ENCODE data around the gene MRPS21.
"Not testable (repeated sequence)": the region's sequence is repeated elsewhere in the genome, so short reads cannot be mapped to it uniquely, and the experiment has no call there.

DNA sequence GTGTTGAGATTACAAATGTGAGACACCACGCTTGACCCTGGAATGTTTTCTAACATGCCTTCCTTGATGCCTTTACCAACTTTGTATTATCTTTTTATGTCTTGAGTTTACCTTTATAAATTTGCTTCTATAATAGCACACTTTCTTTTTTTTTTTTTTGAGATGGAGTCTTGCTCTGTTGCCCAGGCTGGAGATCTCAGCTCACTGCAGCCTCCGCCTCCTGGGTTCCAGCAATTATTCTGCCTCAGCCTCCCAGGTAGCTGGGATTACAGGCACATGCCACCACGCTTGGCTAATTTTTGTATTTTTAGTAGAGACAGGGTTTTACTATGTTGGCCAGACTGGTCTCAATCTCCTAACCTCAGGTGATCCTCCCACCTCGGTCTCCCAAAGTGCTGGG lies 21.0 kb downstream of the MRPS21 start:
- TF ChIP-seq, protein P1, sequence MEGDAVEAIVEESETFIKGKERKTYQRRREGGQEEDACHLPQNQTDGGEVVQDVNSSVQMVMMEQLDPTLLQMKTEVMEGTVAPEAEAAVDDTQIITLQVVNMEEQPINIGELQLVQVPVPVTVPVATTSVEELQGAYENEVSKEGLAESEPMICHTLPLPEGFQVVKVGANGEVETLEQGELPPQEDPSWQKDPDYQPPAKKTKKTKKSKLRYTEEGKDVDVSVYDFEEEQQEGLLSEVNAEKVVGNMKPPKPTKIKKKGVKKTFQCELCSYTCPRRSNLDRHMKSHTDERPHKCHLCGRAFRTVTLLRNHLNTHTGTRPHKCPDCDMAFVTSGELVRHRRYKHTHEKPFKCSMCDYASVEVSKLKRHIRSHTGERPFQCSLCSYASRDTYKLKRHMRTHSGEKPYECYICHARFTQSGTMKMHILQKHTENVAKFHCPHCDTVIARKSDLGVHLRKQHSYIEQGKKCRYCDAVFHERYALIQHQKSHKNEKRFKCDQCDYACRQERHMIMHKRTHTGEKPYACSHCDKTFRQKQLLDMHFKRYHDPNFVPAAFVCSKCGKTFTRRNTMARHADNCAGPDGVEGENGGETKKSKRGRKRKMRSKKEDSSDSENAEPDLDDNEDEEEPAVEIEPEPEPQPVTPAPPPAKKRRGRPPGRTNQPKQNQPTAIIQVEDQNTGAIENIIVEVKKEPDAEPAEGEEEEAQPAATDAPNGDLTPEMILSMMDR (IDR thresholded peaks at IDR 0.05; ENCODE audit: poor library complexity): not testable (repeated sequence)
- TF ChIP-seq EZH2 (IDR thresholded peaks at IDR 0.05; ENCODE audit: borderline replicate concordance): not testable (repeated sequence)
